Stomach (tissue), 9 donors: ENCODE measurements around the gene TRIOBP. TPM values are rescaled to one million over a fixed set of nuclear protein-coding genes. Genes with fewer than 3 reads are reported as not detected.

ENCODE experiments used
- DNase-seq, 2 donors: peaks; one replicate each; pipeline versions ENCODE4 v3.0.0 to v3.0.0-alpha.2; 2013 to 2019
- H3K27ac ChIP-seq, 5 donors: fragments of 200-600 bp in 4 of 5; sonication (generic) in 4 of 5; one replicate each; pipeline ENCODE4 v1.5.1; 2013 to 2019; ENCODE audit warnings: mild to moderate bottlenecking in 1 of 5, moderate library complexity in 1 of 5
- H3K27me3 ChIP-seq, 3 donors: fragments of 200-600 bp; sonication (generic); one replicate each; pipeline ENCODE4 v1.5.1; 2017 to 2019; ENCODE audit warnings: mixed run types in 1 of 3
- H3K36me3 ChIP-seq, 4 donors: fragments of 200-600 bp; sonication (generic); 1 replicate in 3 of 4; 2 replicates in 1 of 4; pipeline ENCODE4 v1.5.1; 2016 to 2019
- H3K4me1 ChIP-seq, 4 donors: fragments of 200-600 bp; sonication (generic); one replicate each; pipeline ENCODE4 v1.5.1; 2016 to 2019
- H3K4me3 ChIP-seq, 4 donors: fragments of 200-600 bp; sonication (generic) in 3 of 4; one replicate each; pipeline ENCODE4 v1.5.1; 2016 to 2019; ENCODE audit warnings: mild to moderate bottlenecking in 1 of 4
- H3K9me3 ChIP-seq, 4 donors: fragments of 200-600 bp; sonication (generic); one replicate each; pipeline ENCODE4 v1.5.1; 2016 to 2019
- EP300 ChIP-seq: sonication (generic); formaldehyde crosslinking; IDR thresholded peaks from one replicate; pipeline ENCODE4 v1.6.1; 2017; ENCODE audit warnings: antibody characterized with exemption
- POLR2A ChIP-seq, 4 donors: fragments of 450-650 bp; IDR thresholded peaks; one replicate each; pipeline ENCODE4 v1.6.1; 2016; ENCODE audit warnings: antibody characterized with exemption in 4 of 4, control low read depth in 2 of 4, mild to moderate bottlenecking in 1 of 4, moderate library complexity in 1 of 4
- POLR2AphosphoS5 ChIP-seq, 3 donors: sonication (generic); formaldehyde crosslinking; IDR thresholded peaks; one replicate each; pipeline ENCODE4 v1.6.1; 2016; ENCODE audit warnings: antibody characterized with exemption in 3 of 3
- WGBS, 5 donors: extraction: QIAGEN DNeasy Blood & Tissue Kit in 3 of 5; methylation state at CpG; one replicate each; pipeline versions ENCODE4 v1.1.5 to v1.1.7; 2013 to 2018; 5-methylcytosine and 5-hydroxymethylcytosine counted together
- intact Hi-C: fragments of 100-400 bp; cut with DNase I; formaldehyde crosslinking; loops from one replicate; pipeline ENCODE4 v1.15.1; 2023; ENCODE audit warnings: low total_unique reads
- polyA plus RNA-seq, 3 donors: library from polyadenylated mRNA; stranded (reverse); fragments of 200-250 nt; gene quantifications; one replicate each; pipeline ENCODE4 v1.2.3, GENCODE V29; 2013
- total RNA-seq, 5 donors: library from RNA; depleted of rRNA; stranded (reverse); fragments of >200 nt; gene quantifications; one replicate each; pipeline versions ENCODE4 v1.1.0 to v1.2.3, GENCODE V29; 2014 to 2016
- TF ChIP-seq, protein P1 (sequence below), 7 experiments: fragments of 450-650 bp in 4 of 7; fragments of 200-600 bp in 3 of 7; sonication (generic) in 3 of 7; IDR thresholded peaks; one replicate each; pipeline ENCODE4 v1.5.1; 2016 to 2019; ENCODE audit warnings: antibody characterized with exemption in 7 of 7, control low read depth in 2 of 7, mild to moderate bottlenecking in 1 of 7
- donor health status: healthy with polysubstance abuse.
- donor health status: Bipolar disorder and iron deficiency.
- donor health status: healthy.

TRIOBP gene
- total and polyA plus RNA-seq, 8 donors: 30.6 to 355 (median 86.1) TPM

DNA sequence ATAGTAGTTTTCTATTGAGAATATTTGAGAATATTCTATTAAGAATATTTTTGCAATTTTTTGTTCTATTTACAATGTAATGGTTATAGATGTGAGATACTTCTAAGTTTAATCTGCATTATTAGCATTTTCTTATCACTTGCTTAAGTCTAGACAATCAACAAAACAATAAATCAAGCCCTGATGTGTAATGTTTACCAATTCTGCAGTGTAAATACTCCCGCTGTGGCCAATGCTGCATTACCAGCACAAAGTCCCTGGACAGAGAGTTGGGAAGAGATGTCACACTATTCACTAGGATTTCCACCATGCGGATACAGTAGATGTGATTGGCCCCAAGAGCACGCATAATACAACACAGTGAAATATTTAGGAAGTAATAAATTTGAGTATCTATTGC lies 63.3 kb downstream of the TRIOBP start:
- no peaks in the 10 kb centered on the region for H3K27me3 ChIP-seq
- DNase-seq: no peak
- H3K4me3 ChIP-seq: no peak overlapping the region
- intact Hi-C loops: no loop called here
- peaks cover 0 to 13% (median 7%) of the 10 kb centered on the region in 4 donors for H3K4me1 ChIP-seq
- no peak for TF ChIP-seq POLR2AphosphoS5 (IDR thresholded peaks at IDR 0.05)
- TF ChIP-seq POLR2A (IDR thresholded peaks at IDR 0.05): no peak
- TF ChIP-seq EP300: no peak
- TF ChIP-seq, protein P1, sequence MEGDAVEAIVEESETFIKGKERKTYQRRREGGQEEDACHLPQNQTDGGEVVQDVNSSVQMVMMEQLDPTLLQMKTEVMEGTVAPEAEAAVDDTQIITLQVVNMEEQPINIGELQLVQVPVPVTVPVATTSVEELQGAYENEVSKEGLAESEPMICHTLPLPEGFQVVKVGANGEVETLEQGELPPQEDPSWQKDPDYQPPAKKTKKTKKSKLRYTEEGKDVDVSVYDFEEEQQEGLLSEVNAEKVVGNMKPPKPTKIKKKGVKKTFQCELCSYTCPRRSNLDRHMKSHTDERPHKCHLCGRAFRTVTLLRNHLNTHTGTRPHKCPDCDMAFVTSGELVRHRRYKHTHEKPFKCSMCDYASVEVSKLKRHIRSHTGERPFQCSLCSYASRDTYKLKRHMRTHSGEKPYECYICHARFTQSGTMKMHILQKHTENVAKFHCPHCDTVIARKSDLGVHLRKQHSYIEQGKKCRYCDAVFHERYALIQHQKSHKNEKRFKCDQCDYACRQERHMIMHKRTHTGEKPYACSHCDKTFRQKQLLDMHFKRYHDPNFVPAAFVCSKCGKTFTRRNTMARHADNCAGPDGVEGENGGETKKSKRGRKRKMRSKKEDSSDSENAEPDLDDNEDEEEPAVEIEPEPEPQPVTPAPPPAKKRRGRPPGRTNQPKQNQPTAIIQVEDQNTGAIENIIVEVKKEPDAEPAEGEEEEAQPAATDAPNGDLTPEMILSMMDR (IDR thresholded peaks at IDR 0.05): no peak
- no peaks in the 10 kb centered on the region for H3K9me3 ChIP-seq
- WGBS, 5 donors: 70 to 87% (median 77%) methylated on average over 3 of the region's 3 CpGs
- H3K27ac ChIP-seq: no peak overlapping the region
- peaks cover 66 to 100% (median 100%) of the 10 kb centered on the region in 4 donors for H3K36me3 ChIP-seq

DNA sequence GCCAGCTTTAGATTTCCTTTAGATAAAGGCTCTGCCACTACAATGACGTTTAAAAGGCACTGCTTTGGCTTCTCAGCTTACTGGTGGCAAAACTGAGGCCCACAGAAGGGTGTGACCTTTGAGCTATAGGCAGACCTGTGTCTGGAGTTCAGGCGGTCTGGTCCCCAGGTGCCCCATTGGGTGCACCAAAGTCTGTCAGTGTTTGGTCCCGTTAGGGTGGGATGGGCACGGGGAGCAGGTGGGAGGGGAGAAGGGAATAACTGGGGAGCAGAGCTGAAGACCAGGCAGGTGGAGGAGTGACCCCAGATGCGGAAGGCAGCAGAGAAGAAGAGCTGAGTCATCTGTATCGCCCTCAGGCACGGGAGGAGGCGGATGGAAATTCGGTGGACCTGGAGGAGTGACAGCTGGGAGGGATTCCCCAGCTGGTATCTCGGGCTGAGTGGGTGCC lies 65.6 kb downstream of the TRIOBP start:
- Histone ChIP-seq H3K4me3 (no peak overlapping the region), H3K27ac (no peak overlapping the region), H3K9me3 (no peaks in the 10 kb centered on the region), H3K36me3 (peaks cover 58 to 100% (median 100%) of the 10 kb centered on the region in 4 donors), H3K27me3 (no peaks in the 10 kb centered on the region), H3K4me1 (peaks cover 0 to 17% (median 7%) of the 10 kb centered on the region in 4 donors)
- WGBS, 5 donors: 72 to 81% (median 73%) methylated on average over 10 of the region's 10 CpGs
- intact Hi-C loops: no loop called here
- DNase-seq: no peak
- TF ChIP-seq POLR2A (IDR thresholded peaks at IDR 0.05): no peak
- no peak for TF ChIP-seq POLR2AphosphoS5 (IDR thresholded peaks at IDR 0.05)
- TF ChIP-seq, protein P1 (IDR thresholded peaks at IDR 0.05): no peak
- no peak for TF ChIP-seq EP300

DNA sequence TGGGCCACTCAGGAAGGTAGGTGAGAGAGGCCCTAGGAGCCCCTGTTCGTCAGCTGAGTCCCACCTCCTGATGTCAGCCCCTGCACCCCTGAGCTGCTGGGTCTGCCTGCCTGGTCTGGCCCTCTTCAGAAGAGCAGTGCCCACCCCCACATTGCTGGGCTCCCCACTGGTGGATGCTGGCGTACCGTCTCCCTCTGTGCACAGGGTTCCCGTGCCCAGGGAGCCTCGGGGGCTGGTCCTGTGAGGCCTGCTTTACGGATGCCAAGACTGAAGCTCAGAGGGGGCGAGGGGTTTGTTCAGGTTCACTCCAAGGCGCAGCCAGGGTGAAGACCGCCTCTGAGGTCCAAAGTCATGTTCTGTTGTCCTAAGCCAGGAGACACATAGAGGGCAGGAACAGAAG lies 66.2 kb downstream of the TRIOBP start:
- no peak for DNase-seq
- Histone ChIP-seq H3K4me3 (no peak overlapping the region), H3K27ac (no peak overlapping the region), H3K4me1 (peaks cover 0 to 17% (median 5%) of the 10 kb centered on the region in 4 donors), H3K36me3 (peaks cover 56 to 100% (median 100%) of the 10 kb centered on the region in 4 donors), H3K9me3 (no peaks in the 10 kb centered on the region), H3K27me3 (no peaks in the 10 kb centered on the region)
- no peak for TF ChIP-seq POLR2AphosphoS5 (IDR thresholded peaks at IDR 0.05)
- no peak for TF ChIP-seq POLR2A (IDR thresholded peaks at IDR 0.05)
- no peak for TF ChIP-seq EP300
- TF ChIP-seq, protein P1 (IDR thresholded peaks at IDR 0.05): no peak
- intact Hi-C loops: no loop called here
- WGBS, 5 donors: 91 to 95% (median 93%) methylated on average over 7 to 9 of the region's 9 CpGs

DNA sequence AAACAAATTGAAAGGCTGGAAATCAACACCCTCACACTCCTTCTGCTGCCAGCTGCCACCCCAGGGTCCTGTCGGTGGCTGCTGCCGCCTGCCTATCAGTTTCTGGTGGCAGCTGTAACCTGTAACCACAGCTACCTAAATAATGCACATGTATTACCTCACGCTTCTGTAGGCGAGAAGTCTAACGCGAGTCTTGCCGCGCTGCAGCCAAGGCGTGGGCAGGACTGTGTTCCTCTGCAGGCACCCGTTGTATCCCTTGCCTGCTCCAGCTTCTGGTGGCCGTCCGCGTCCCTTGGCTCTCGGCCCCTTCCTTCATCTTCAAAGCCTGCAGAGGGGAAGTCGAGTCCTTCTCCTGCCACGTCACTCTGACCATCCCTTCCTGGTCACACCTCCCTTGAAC lies 66.8 kb downstream of the TRIOBP start:
- H3K36me3 ChIP-seq: peaks cover 56 to 100% (median 100%) of the 10 kb centered on the region in 4 donors
- no peak overlapping the region for H3K27ac ChIP-seq
- H3K4me3 ChIP-seq: no peak overlapping the region
- no peak for DNase-seq
- no peaks in the 10 kb centered on the region for H3K27me3 ChIP-seq
- intact Hi-C loops: no loop called here
- peaks cover 0 to 17% (median 3%) of the 10 kb centered on the region in 4 donors for H3K4me1 ChIP-seq
- no peak for TF ChIP-seq POLR2AphosphoS5 (IDR thresholded peaks at IDR 0.05)
- TF ChIP-seq, protein P1 (IDR thresholded peaks at IDR 0.05): no peak
- no peak for TF ChIP-seq EP300
- TF ChIP-seq POLR2A (IDR thresholded peaks at IDR 0.05): no peak
- WGBS, 5 donors: 88 to 93% (median 89%) methylated on average over 16 of the region's 16 CpGs
- H3K9me3 ChIP-seq: no peaks in the 10 kb centered on the region
